IMR-90 (cell line): ENCODE measurements around the gene CNPY2. TPM values are rescaled to one million over a fixed set of nuclear protein-coding genes. Genes with fewer than 3 reads are reported as not detected.

Source experiments
- ATAC-seq: fragments of 200-7000 bp; cut with Tn5 transposase; 2 replicates; pipeline ENCODE4 v1.9.1; 2020; ENCODE audit warnings: low read depth, mild to moderate bottlenecking, moderate library complexity
- BruUV-seq: library from RNA; stranded (reverse); fragments of 400-500 nt; replicated peaks from 2 replicates; lab custom pipeline; 2021; lab: Mats Ljungman, UMichigan
- CTCF ChIA-PET: fragments of 300-600 bp; formaldehyde crosslinking; extraction: SDS; loops from one replicate; lab custom pipeline; 2021; ENCODE audit warnings: antibody characterized with exemption; lab: Yijun Ruan, JAX
- POLR2A ChIA-PET: fragments of 300-600 bp; sonication (Branson Sonifier 250); formaldehyde crosslinking; loops from one replicate; lab custom pipeline; 2022; ENCODE audit warnings: antibody characterized with exemption; ENCODE audit not compliant: unreplicated experiment; lab: Charles Lee
- DNase-seq: peaks from one replicate; pipeline ENCODE4 v3.0.0; 2013
- H2AFZ ChIP-seq: replicated peaks from 2 replicates; pipeline ENCODE3; 2013; ENCODE audit warnings: low read length, mild to moderate bottlenecking; ENCODE audit not compliant: poor library complexity
- H2AK5ac ChIP-seq: 2 replicates; pipeline ENCODE4 v1.6.1; 2013; ENCODE audit warnings: low read depth, low read length, inconsistent platforms
- H2AK9ac ChIP-seq: replicated peaks from 2 replicates; pipeline ENCODE3; 2013; ENCODE audit warnings: mild to moderate bottlenecking, low read depth, low read length, moderate library complexity; ENCODE audit not compliant: poor library complexity
- H2BK120ac ChIP-seq: 2 replicates; pipeline ENCODE4 v1.6.1; 2013; ENCODE audit warnings: low read depth, low read length, inconsistent platforms
- H2BK15ac ChIP-seq: 3 replicates; pipeline ENCODE4 v1.6.1; 2013; ENCODE audit warnings: low read depth, low read length, inconsistent platforms
- H2BK20ac ChIP-seq: 2 replicates; pipeline ENCODE4 v1.6.1; 2013; ENCODE audit warnings: low read depth, mild to moderate bottlenecking, inconsistent platforms, low read length, moderate library complexity
- H2BK5ac ChIP-seq: 2 replicates; pipeline ENCODE4 v1.6.1; 2013; ENCODE audit warnings: mild to moderate bottlenecking, low read depth, low read length, inconsistent platforms; ENCODE audit not compliant: poor library complexity, severe bottlenecking
- H3K14ac ChIP-seq: replicated peaks from 2 replicates; pipeline ENCODE4 v1.6.1; 2013; ENCODE audit warnings: low read depth, low read length, inconsistent platforms
- H3K18ac ChIP-seq: 2 replicates; pipeline ENCODE4 v1.6.1; 2013; ENCODE audit warnings: low read depth, low read length, control low read depth
- H3K23ac ChIP-seq: 2 replicates; pipeline ENCODE4 v1.6.1; 2013; ENCODE audit warnings: low read depth, low read length, inconsistent platforms
- H3K27ac ChIP-seq: 2 replicates; pipeline ENCODE4 v1.5.1; 2013; ENCODE audit warnings: mild to moderate bottlenecking, control low read depth, low read length; ENCODE audit not compliant: insufficient read depth
- H3K27me3 ChIP-seq: 2 replicates; pipeline ENCODE4 v1.6.1; 2013; ENCODE audit warnings: low read length; ENCODE audit not compliant: control insufficient read depth, insufficient read depth
- H3K36me3 ChIP-seq: 2 replicates; pipeline ENCODE4 v1.6.1; 2013; ENCODE audit warnings: low read length, mixed read lengths; ENCODE audit not compliant: control insufficient read depth, insufficient read depth
- H3K4ac ChIP-seq: 2 replicates; pipeline ENCODE4 v1.6.1; 2013; ENCODE audit warnings: low read depth, low read length, inconsistent platforms
- H3K4me1 ChIP-seq: 2 replicates; pipeline ENCODE4 v1.6.1; 2013; ENCODE audit warnings: low read length, mixed read lengths; ENCODE audit not compliant: control insufficient read depth, insufficient read depth
- H3K4me2 ChIP-seq: 2 replicates; pipeline ENCODE4 v1.6.1; 2013; ENCODE audit warnings: low read depth, mild to moderate bottlenecking, control low read depth, low read length, moderate library complexity
- H3K4me3 ChIP-seq: 2 replicates; pipeline ENCODE4 v1.5.1; 2013; ENCODE audit warnings: low read depth, mild to moderate bottlenecking, control low read depth, low read length, moderate library complexity; ENCODE audit not compliant: insufficient read depth
- H3K56ac ChIP-seq: 2 replicates; pipeline ENCODE4 v1.6.1; 2013; ENCODE audit warnings: low read length, inconsistent platforms; ENCODE audit not compliant: insufficient read depth; ENCODE audit errors: extremely low read depth
- H3K79me1 ChIP-seq, 2 experiments: 2 replicates each; pipeline ENCODE4 v1.6.1; 2013; ENCODE audit warnings: low read length in 2 of 2, inconsistent platforms in 1 of 2, low read depth in 1 of 2
- H3K9ac ChIP-seq: 2 replicates; pipeline ENCODE4 v1.6.1; 2013; ENCODE audit warnings: low read depth, low read length, control low read depth
- H3K9me1 ChIP-seq: 2 replicates; pipeline ENCODE4 v1.6.1; 2013; ENCODE audit warnings: low read length, inconsistent platforms; ENCODE audit not compliant: insufficient read depth
- H3K9me3 ChIP-seq: 2 replicates; pipeline ENCODE4 v1.6.1; 2013; ENCODE audit warnings: low read length; ENCODE audit not compliant: control insufficient read depth, insufficient read depth
- H4K20me1 ChIP-seq: 2 replicates; pipeline ENCODE4 v1.6.1; 2013; ENCODE audit warnings: low read length, inconsistent platforms; ENCODE audit not compliant: insufficient read depth
- H4K5ac ChIP-seq: 2 replicates; pipeline ENCODE4 v1.6.1; 2013; ENCODE audit warnings: mild to moderate bottlenecking, low read depth, low read length, control low read depth
- H4K8ac ChIP-seq, 2 experiments: 2 replicates each; pipeline ENCODE4 v1.6.1; 2013; ENCODE audit warnings: low read depth in 2 of 2, low read length in 2 of 2, control low read depth in 1 of 2, inconsistent platforms in 1 of 2
- H4K91ac ChIP-seq: 2 replicates; pipeline ENCODE4 v1.6.1; 2013; ENCODE audit warnings: low read depth, low read length, inconsistent platforms; ENCODE audit not compliant: insufficient read depth
- BHLHE40 ChIP-seq: fragments of 150-350 bp; IDR thresholded peaks from 2 replicates; pipeline ENCODE4 v1.6.1; 2016; ENCODE audit warnings: mild to moderate bottlenecking, low read depth, low read length
- CHD1 ChIP-seq: IDR thresholded peaks from 2 replicates; pipeline ENCODE4 v1.6.1; 2012; ENCODE audit warnings: low read depth, low read length, improper control_type of control experiment
- CTCF ChIP-seq: conservative IDR thresholded peaks from 2 replicates; pipeline ENCODE4 v1.5.1; 2012; ENCODE audit warnings: mild to moderate bottlenecking, low read depth, low read length, improper control_type of control experiment
- ELK1 ChIP-seq: fragments of 150-350 bp; IDR thresholded peaks from 2 replicates; pipeline ENCODE4 v1.6.1; 2016; ENCODE audit warnings: low read depth, mild to moderate bottlenecking, low read length, moderate library complexity, borderline replicate concordance
- FOS ChIP-seq: fragments of 150-350 bp; IDR thresholded peaks from 2 replicates; pipeline ENCODE4 v1.6.1; 2016; ENCODE audit warnings: low read depth, low read length
- MAFK ChIP-seq: IDR thresholded peaks from 2 replicates; pipeline ENCODE4 v1.6.1; 2012; ENCODE audit warnings: low read depth, low read length, improper control_type of control experiment
- MAZ ChIP-seq: IDR thresholded peaks from 2 replicates; pipeline ENCODE4 v1.6.1; 2012; ENCODE audit warnings: low read depth, mild to moderate bottlenecking, low read length, improper control_type of control experiment, moderate library complexity, borderline replicate concordance
- MXI1 ChIP-seq: IDR thresholded peaks from 2 replicates; pipeline ENCODE4 v1.6.1; 2012; ENCODE audit warnings: low read depth, mild to moderate bottlenecking, low read length, moderate library complexity, borderline replicate concordance
- NFE2L2 ChIP-seq: fragments of 150-350 bp; IDR thresholded peaks from 2 replicates; pipeline ENCODE4 v1.6.1; 2016; ENCODE audit warnings: low read depth, mild to moderate bottlenecking, low read length
- POLR2A ChIP-seq: IDR thresholded peaks from 2 replicates; pipeline ENCODE4 v1.6.1; 2012; ENCODE audit warnings: mild to moderate bottlenecking, low read depth, low read length
- RFX5 ChIP-seq: IDR thresholded peaks from 2 replicates; pipeline ENCODE4 v1.8.0; 2012; ENCODE audit warnings: low read depth, mild to moderate bottlenecking, low read length, moderate library complexity
- SMC3 ChIP-seq: fragments of 150-350 bp; IDR thresholded peaks from 2 replicates; pipeline ENCODE4 v1.6.1; 2016; ENCODE audit warnings: low read depth, mild to moderate bottlenecking, antibody characterized with exemption, low read length, moderate library complexity
- USF2 ChIP-seq: fragments of 150-350 bp; IDR thresholded peaks from 2 replicates; pipeline ENCODE4 v1.6.1; 2017; ENCODE audit warnings: mild to moderate bottlenecking, antibody characterized with exemption, low read length, low read depth
- WGBS, 2 experiments: methylation state at CpG; one replicate each; pipeline versions ENCODE4 v1.1.5 to v1.1.7; 2013; ENCODE audit warnings: missing lambda C conversion rate in 2 of 2; ENCODE audit not compliant: insufficient read length in 1 of 2; ENCODE audit errors: extremely low coverage in 2 of 2; 5-methylcytosine and 5-hydroxymethylcytosine counted together
- dilution Hi-C: fragments of 300-500 bp; cut with HindIII; formaldehyde crosslinking; loops from one replicate; pipeline ENCODE4 v1.14.3; 2018; ENCODE audit warnings: low sequenced_read_pairs; ENCODE audit not compliant: unreplicated experiment
- in situ Hi-C: fragments of 300-500 bp; cut with MboI; formaldehyde crosslinking; loops from 3 replicates; pipeline ENCODE4 v1.14.3; 2019; ENCODE audit warnings: low sequenced_read_pairs, inconsistent platforms, mixed read lengths
- intact Hi-C: fragments of 100-400 bp; cut with micrococcal nuclease; formaldehyde crosslinking; loops from 2 replicates; pipeline ENCODE4 v1.10.0; 2022
- polyA plus RNA-seq, 3 experiments: library from polyadenylated mRNA; depleted of rRNA; stranded (reverse); fragments of >200 nt; gene quantifications; 2 replicates each; pipeline ENCODE4 v1.2.3, GENCODE V29; 2012; ENCODE audit warnings: low replicate concordance in 1 of 3
- total RNA-seq: library from RNA; depleted of rRNA; stranded (reverse); fragments of >200 nt; gene quantifications from 2 replicates; pipeline ENCODE4 v1.2.3, GENCODE V29; 2012

Gene CNPY2
- total and polyA plus RNA-seq, 2 of the 4 experiments (the other 2 are of a cell fraction), result 65.2 to 175 TPM

- in situ Hi-C loops (no loop called here), dilution Hi-C loops (no loop called here), intact Hi-C loops (loop anchor here (5.0 kb wide), 1 partner anchor 145 kb away; no protein-coding TSS in a partner anchor)
- Histone ChIP-seq H3K27ac (no peak overlapping the region), H3K23ac (no peak overlapping the region), H4K5ac (no peak overlapping the region), H2AK5ac (no peak overlapping the region), H4K91ac (no peak overlapping the region), H2BK15ac (no peak overlapping the region), H3K56ac (no peak overlapping the region), H2BK20ac (no peak overlapping the region), H3K4me3 (no peak overlapping the region), H3K27me3 (no peaks in the 10 kb centered on the region), H2BK120ac (no peak overlapping the region), H3K79me1 (peaks cover 6 to 21% of the 10 kb centered on the region in 2 experiments), H3K4ac (no peak overlapping the region), H3K9me3 (no peaks in the 10 kb centered on the region), H3K4me1 (peaks cover 4% of the 10 kb centered on the region), H4K8ac (no peak overlapping the region), H2AK9ac (no peak overlapping the region), H3K18ac (no peak overlapping the region), H3K9me1 (no peaks in the 10 kb centered on the region), H3K4me2 (no peak overlapping the region), H3K9ac (no peak overlapping the region), H3K36me3 (peaks cover 10% of the 10 kb centered on the region), H2BK5ac (no peak overlapping the region), H3K14ac (no peak overlapping the region), H4K20me1 (no peaks in the 10 kb centered on the region), H2AFZ (no peak overlapping the region)
- CTCF ChIA-PET, result no interaction called here
- 83% methylated on average over 1 of the region's 3 CpGs; no CpG with 5 or more reads in 1 of the 2 experiments for WGBS, 2 experiments
- TF ChIP-seq MAFK (no peak), MXI1 (no peak), MAZ (no peak), NFE2L2 (no peak), USF2 (no peak), BHLHE40 (no peak), RFX5 (no peak), CHD1 (no peak), FOS (no peak), ELK1 (no peak), POLR2A (no peak), SMC3 (no peak), CTCF (no peak)
- POLR2A ChIA-PET, result no interaction called here
- ATAC-seq (no peak), DNase-seq (no peak)
- BruUV-seq, result no TSS peak
Measured at GRCh38 chr12:56317675-56318074, 1.9 kb upstream of the CNPY2 start.
